ENCODE data around the gene KIAA1671.

Gene KIAA1671

GRCh38 chr22:24994070-24994763 lies 41.7 kb downstream of the KIAA1671 start:
- H3K9me2 ChIP-seq (replicated peaks; ENCODE audit: insufficient read depth, low read length), result no peaks in the 10 kb centered on the region
- H4K20me1 ChIP-seq (ENCODE audit: low read depth, low read length), result no peaks in the 10 kb centered on the region
- H3K4me3 ChIP-seq (ENCODE audit: insufficient read depth, low read length, poor library complexity, severe bottlenecking), result no peak overlapping the region
- H3F3A ChIP-seq (ENCODE audit: insufficient read depth), result no peaks in the 10 kb centered on the region
- no peaks in the 10 kb centered on the region for H3K79me2 ChIP-seq (ENCODE audit: insufficient read depth, low read length)
- no peaks in the 10 kb centered on the region for H3K27me3 ChIP-seq (ENCODE audit: low read length)
- H2AFZ ChIP-seq (ENCODE audit: low read depth, low read length, severe bottlenecking), result no peak overlapping the region
- no peak overlapping the region for H3K27ac ChIP-seq (ENCODE audit: low read depth, low read length)
- H3K9me3 ChIP-seq (ENCODE audit: insufficient read depth, low read length), result no peaks in the 10 kb centered on the region
- H3K9ac ChIP-seq (ENCODE audit: low read length), result no peak overlapping the region
- TF ChIP-seq EZH2phosphoT487 (conservative IDR thresholded peaks at IDR 0.05; ENCODE audit: low read length) (no peak), CTCF (IDR thresholded peaks at IDR 0.05; ENCODE audit: insufficient read depth, low read length, poor library complexity, severe bottlenecking) (no peak)
- H3K36me3 ChIP-seq (ENCODE audit: low read length), result no peaks in the 10 kb centered on the region
- H3K4me2 ChIP-seq (ENCODE audit: low read depth, low read length, poor library complexity, severe bottlenecking), result no peak overlapping the region

GRCh38 chr22:24995649-24996180 lies 43.2 kb downstream of the KIAA1671 start:
- no peaks in the 10 kb centered on the region for H3K36me3 ChIP-seq (ENCODE audit: low read length)
- H3K9me3 ChIP-seq (ENCODE audit: insufficient read depth, low read length), result no peaks in the 10 kb centered on the region
- no peaks in the 10 kb centered on the region for H3K79me2 ChIP-seq (ENCODE audit: insufficient read depth, low read length)
- TF ChIP-seq EZH2phosphoT487 (conservative IDR thresholded peaks at IDR 0.05; ENCODE audit: low read length) (no peak), CTCF (IDR thresholded peaks at IDR 0.05; ENCODE audit: insufficient read depth, low read length, poor library complexity, severe bottlenecking) (no peak)
- H3F3A ChIP-seq (ENCODE audit: insufficient read depth), result no peaks in the 10 kb centered on the region
- no peak overlapping the region for H3K9ac ChIP-seq (ENCODE audit: low read length)
- H4K20me1 ChIP-seq (ENCODE audit: low read depth, low read length), result no peaks in the 10 kb centered on the region
- no peak overlapping the region for H3K4me3 ChIP-seq (ENCODE audit: insufficient read depth, low read length, poor library complexity, severe bottlenecking)
- H3K4me2 ChIP-seq (ENCODE audit: low read depth, low read length, poor library complexity, severe bottlenecking), result no peak overlapping the region
- no peaks in the 10 kb centered on the region for H3K27me3 ChIP-seq (ENCODE audit: low read length)
- no peak overlapping the region for H3K27ac ChIP-seq (ENCODE audit: low read depth, low read length)
- H2AFZ ChIP-seq (ENCODE audit: low read depth, low read length, severe bottlenecking), result no peak overlapping the region
- H3K9me2 ChIP-seq (replicated peaks; ENCODE audit: insufficient read depth, low read length), result no peaks in the 10 kb centered on the region

- no peaks in the 10 kb centered on the region for H3F3A ChIP-seq (ENCODE audit: insufficient read depth)
- no peaks in the 10 kb centered on the region for H3K27me3 ChIP-seq (ENCODE audit: low read length)
- H2AFZ ChIP-seq (ENCODE audit: low read depth, low read length, severe bottlenecking), result no peak overlapping the region
- no peak overlapping the region for H3K27ac ChIP-seq (ENCODE audit: low read depth, low read length)
- H3K4me2 ChIP-seq (ENCODE audit: low read depth, low read length, poor library complexity, severe bottlenecking), result no peak overlapping the region
- H4K20me1 ChIP-seq (ENCODE audit: low read depth, low read length), result no peaks in the 10 kb centered on the region
- no peak overlapping the region for H3K9ac ChIP-seq (ENCODE audit: low read length)
- H3K4me3 ChIP-seq (ENCODE audit: insufficient read depth, low read length, poor library complexity, severe bottlenecking), result no peak overlapping the region
- no peaks in the 10 kb centered on the region for H3K9me2 ChIP-seq (replicated peaks; ENCODE audit: insufficient read depth, low read length)
- no peaks in the 10 kb centered on the region for H3K36me3 ChIP-seq (ENCODE audit: low read length)
- no peaks in the 10 kb centered on the region for H3K9me3 ChIP-seq (ENCODE audit: insufficient read depth, low read length)
- H3K79me2 ChIP-seq (ENCODE audit: insufficient read depth, low read length), result no peaks in the 10 kb centered on the region
- no peak for TF ChIP-seq EZH2phosphoT487 (conservative IDR thresholded peaks at IDR 0.05; ENCODE audit: low read length)
- no peak for TF ChIP-seq CTCF (IDR thresholded peaks at IDR 0.05; ENCODE audit: insufficient read depth, low read length, poor library complexity, severe bottlenecking)
Measured at GRCh38 chr22:24996420-24996952, 44.0 kb downstream of the KIAA1671 start.

Measured in SU-DHL-6 (cell line).